8988T (cell line): ENCODE data around the gene ARHGAP24.

ENCODE experiments used
- DNase-seq: peaks from one replicate; pipeline ENCODE4 v3.0.0; 2011

The ARHGAP24 gene

GRCh38 chr4:86048426-86048825, 573.5 kb downstream of the ARHGAP24 start:
- no peak for DNase-seq

GRCh38 chr4:86050496-86050895, 575.5 kb downstream of the ARHGAP24 start:
- DNase-seq = no peak
